Thoracic aorta (tissue), 2 donors: Measurements from ENCODE around the gene CBY2. TPM values are rescaled to one million over a fixed set of nuclear protein-coding genes. Genes with fewer than 3 reads are reported as not detected.
"Not testable (repeated sequence)": the region's sequence is repeated elsewhere in the genome, so short reads cannot be mapped to it uniquely, and the experiment has no call there.

ENCODE experiments used
- ATAC-seq: fragments of 150-250 bp; one replicate; pipeline ENCODE4 v1.8.0; 2017; ENCODE audit warnings: low read depth; ENCODE audit not compliant: insufficient number of reproducible peaks, low FRiP score
- DNase-seq: peaks from one replicate; pipeline ENCODE4 v3.0.0-alpha.2; 2020; ENCODE audit warnings: low spot score
- H3K27ac ChIP-seq, 2 donors: fragments of 200-600 bp; sonication (generic); 1 replicate in 1 of 2; 2 replicates in 1 of 2; pipeline ENCODE4 v1.5.1; 2016; ENCODE audit warnings: mild to moderate bottlenecking in 2 of 2, moderate library complexity in 2 of 2
- H3K27me3 ChIP-seq: fragments of 200-600 bp; sonication (generic); replicated peaks from 2 replicates; pipeline ENCODE4 v1.6.0; 2016; ENCODE audit warnings: mild to moderate bottlenecking; ENCODE audit not compliant: insufficient read depth
- H3K36me3 ChIP-seq: fragments of 200-600 bp; sonication (generic); one replicate; pipeline ENCODE4 v1.5.1; 2016
- H3K4me1 ChIP-seq, 2 donors: fragments of 200-600 bp; sonication (generic); 1 replicate in 1 of 2; 2 replicates in 1 of 2; pipeline versions ENCODE4 v1.5.1 to v1.6.0; 2016; ENCODE audit warnings: low read depth in 2 of 2, mild to moderate bottlenecking in 1 of 2; ENCODE audit not compliant: control insufficient read depth in 1 of 2
- H3K4me3 ChIP-seq: fragments of 200-600 bp; sonication (generic); 2 replicates; pipeline ENCODE4 v1.5.1; 2016; ENCODE audit warnings: mild to moderate bottlenecking
- H3K9me3 ChIP-seq: fragments of 200-600 bp; sonication (generic); 2 replicates; pipeline ENCODE4 v1.5.1; 2016
- CTCF ChIP-seq: fragments of 200-600 bp; sonication (generic); IDR thresholded peaks from one replicate; pipeline ENCODE4 v1.5.1; 2019; ENCODE audit warnings: antibody characterized with exemption
- total RNA-seq, 2 donors: library from RNA; depleted of rRNA; stranded (reverse); fragments of >200 nt; gene quantifications; one replicate each; pipeline versions ENCODE4 v1.1.0 to v1.2.3, GENCODE V29; 2016

Gene CBY2
- total RNA-seq, 2 donors from 2014 or later, result not detected

DNA sequence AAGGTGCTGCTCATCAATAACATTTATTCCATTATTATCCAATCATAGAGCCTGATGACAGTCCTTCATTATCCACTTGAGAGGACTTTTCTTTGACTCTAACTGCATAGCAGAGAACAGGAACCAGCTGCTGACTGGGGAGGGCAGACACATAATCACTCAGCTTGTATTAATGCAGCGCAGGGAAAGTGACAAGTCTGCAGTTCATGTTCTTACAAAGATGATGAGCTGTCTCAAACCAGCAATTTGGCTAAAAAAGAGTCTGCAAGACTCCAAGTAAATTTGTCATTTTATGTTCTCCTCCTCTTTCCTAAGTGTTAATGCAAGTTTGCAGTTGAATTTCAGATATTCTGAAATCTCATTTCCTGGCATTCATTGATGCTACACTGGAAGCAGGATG lies 40.0 kb upstream of the CBY2 start:
- DNase-seq (no peak), ATAC-seq (no peak)
- H3K4me1 ChIP-seq, result no peaks in the 10 kb centered on the region

GRCh38 chr13:45662903-45663302 lies 39.2 kb upstream of the CBY2 start:
- not testable (repeated sequence) for H3K4me1 ChIP-seq, ATAC-seq, H3K27me3 ChIP-seq, H3K36me3 ChIP-seq, H3K9me3 ChIP-seq, H3K4me3 ChIP-seq, DNase-seq, H3K27ac ChIP-seq

More for the DNA sequence above, 40.0 kb upstream of the CBY2 start:
- Histone ChIP-seq H3K36me3 (no peaks in the 10 kb centered on the region), H3K27me3 (no peaks in the 10 kb centered on the region), H3K27ac (no peak overlapping the region), H3K9me3 (no peaks in the 10 kb centered on the region), H3K4me3 (no peak overlapping the region)
- TF ChIP-seq CTCF, result no peak

DNA sequence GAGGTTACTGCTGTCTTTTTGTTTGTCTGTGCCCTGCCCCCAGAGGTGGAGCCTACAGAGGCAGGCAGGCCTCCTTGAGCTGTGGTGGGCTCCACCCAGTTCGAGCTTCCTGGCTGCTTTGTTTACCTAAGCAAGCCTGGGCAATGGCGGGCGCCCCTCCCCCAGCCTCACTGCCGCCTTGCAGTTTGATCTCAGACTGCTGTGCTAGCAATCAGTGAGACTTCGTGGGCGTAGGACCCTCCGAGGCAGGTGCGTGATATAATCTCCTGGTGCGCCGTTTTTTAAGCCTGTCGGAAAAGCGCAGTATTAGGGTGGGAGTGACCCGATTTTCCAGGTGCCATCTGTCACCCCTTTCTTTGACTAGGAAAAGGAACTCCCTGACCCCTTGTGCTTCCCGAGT lies 32.5 kb upstream of the CBY2 start:
- H3K27me3 ChIP-seq, DNase-seq, ATAC-seq: not testable (repeated sequence)

DNA sequence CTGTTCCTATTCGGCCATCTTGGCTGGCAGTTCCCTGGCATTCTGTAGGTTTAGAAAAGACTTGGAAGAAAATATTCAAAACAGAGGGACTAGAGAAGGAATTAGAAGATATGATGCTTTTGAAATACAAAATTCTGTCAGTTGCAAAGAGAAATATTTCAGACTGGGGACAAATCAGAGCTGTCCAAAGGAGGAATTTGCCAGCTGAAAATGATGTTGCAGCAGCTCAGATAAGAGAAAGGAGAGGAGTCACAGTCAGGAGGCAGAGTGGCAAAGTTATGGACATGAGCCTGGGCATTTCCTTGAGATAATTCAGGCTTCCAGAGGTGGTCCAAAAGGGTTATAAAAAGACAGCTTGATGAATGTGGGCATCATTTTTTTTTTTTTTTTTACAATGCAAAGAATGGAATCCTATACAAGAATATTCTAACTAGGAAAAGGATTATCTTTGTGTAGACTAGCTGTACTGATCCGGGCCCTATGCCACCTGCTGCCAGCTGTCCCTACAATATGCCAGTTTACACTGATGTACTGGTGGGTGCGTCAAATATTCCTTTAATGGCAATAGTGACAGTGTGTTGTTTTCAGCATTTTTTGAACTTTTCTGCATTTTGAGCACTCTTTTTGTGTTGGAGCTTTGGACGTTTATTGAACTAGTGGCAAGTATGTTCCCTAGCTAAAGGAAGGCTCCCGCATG lies 31.8 kb upstream of the CBY2 start:
- Histone ChIP-seq H3K9me3 (no peaks in the 10 kb centered on the region), H3K36me3 (no peaks in the 10 kb centered on the region), H3K4me3 (no peak overlapping the region), H3K27me3 (no peaks in the 10 kb centered on the region), H3K27ac (no peak overlapping the region), H3K4me1 (no peaks in the 10 kb centered on the region)
- no peak for TF ChIP-seq CTCF
- no peak for ATAC-seq
- no peak for DNase-seq

More for the DNA sequence above, 32.5 kb upstream of the CBY2 start:
- H3K27ac ChIP-seq, H3K4me1 ChIP-seq, H3K36me3 ChIP-seq, H3K9me3 ChIP-seq, H3K4me3 ChIP-seq: not testable (repeated sequence)

GRCh38 chr13:45674908-45675307 lies 27.2 kb upstream of the CBY2 start:
- H3K27me3 ChIP-seq, result no peaks in the 10 kb centered on the region
- no peaks in the 10 kb centered on the region for H3K36me3 ChIP-seq
- ATAC-seq (no peak), DNase-seq (no peak)
- H3K4me3 ChIP-seq, result no peak overlapping the region
- no peaks in the 10 kb centered on the region for H3K4me1 ChIP-seq
- no peak overlapping the region for H3K27ac ChIP-seq
- no peaks in the 10 kb centered on the region for H3K9me3 ChIP-seq
- TF ChIP-seq CTCF, result no peak

- H3K4me3 ChIP-seq, result no peak overlapping the region
- TF ChIP-seq CTCF, result no peak
- ATAC-seq, result no peak
These were observed 23.8 kb upstream of the CBY2 start for GRCh38 chr13:45678282-45678681.

More at GRCh38 chr13:45678282-45678681, 23.8 kb upstream of the CBY2 start:
- H3K9me3 ChIP-seq, result no peaks in the 10 kb centered on the region
- no peaks in the 10 kb centered on the region for H3K36me3 ChIP-seq
- H3K27ac ChIP-seq, result no peak overlapping the region
- no peaks in the 10 kb centered on the region for H3K4me1 ChIP-seq
- no peak for DNase-seq
- H3K27me3 ChIP-seq, result no peaks in the 10 kb centered on the region
